PC-9 (cell line): Measurements from ENCODE around the gene PXDN. TPM values are rescaled to one million over a fixed set of nuclear protein-coding genes. Genes with fewer than 3 reads are reported as not detected.

Source experiments
- BruUV-seq: library from RNA; stranded (reverse); fragments of 400-500 nt; replicated peaks from 2 replicates; lab custom pipeline; 2021; lab: Mats Ljungman, UMichigan
- CTCF ChIA-PET: fragments of 300-600 bp; sonication (Branson Sonifier 250); formaldehyde crosslinking; loops from one replicate; lab custom pipeline; 2022; ENCODE audit warnings: antibody characterized with exemption; lab: Charles Lee
- POLR2A ChIA-PET: fragments of 300-600 bp; sonication (Branson Sonifier 250); formaldehyde crosslinking; loops from one replicate; lab custom pipeline; 2022; ENCODE audit warnings: antibody characterized with exemption; ENCODE audit not compliant: unreplicated experiment; lab: Charles Lee
- DNase-seq, 2 experiments: peaks; one replicate each; pipeline versions ENCODE4 v3.0.0 to v3.0.0-alpha.2; 2015 to 2022; ENCODE audit warnings: mixed read lengths in 1 of 2
- H2AFZ ChIP-seq: fragments of 200-600 bp; sonication (generic); 2 replicates; pipeline ENCODE4 v1.8.1; 2017; ENCODE audit warnings: antibody characterized with exemption
- H3F3A ChIP-seq: fragments of 200-600 bp; sonication (generic); 2 replicates; pipeline ENCODE4 v1.8.1; 2017; ENCODE audit warnings: antibody characterized with exemption, mild to moderate bottlenecking, low read depth; ENCODE audit not compliant: insufficient read depth
- H3K27ac ChIP-seq: fragments of 200-600 bp; sonication (generic); 2 replicates; pipeline ENCODE4 v1.6.1; 2016; ENCODE audit warnings: mixed run types
- H3K27me3 ChIP-seq: fragments of 200-600 bp; sonication (generic); 2 replicates; pipeline ENCODE4 v1.6.1; 2016; ENCODE audit warnings: low read depth, mixed run types; ENCODE audit not compliant: insufficient read depth
- H3K36me3 ChIP-seq: fragments of 200-600 bp; sonication (generic); 2 replicates; pipeline ENCODE4 v1.6.1; 2016; ENCODE audit warnings: low read depth, mixed run types
- H3K4me1 ChIP-seq: fragments of 200-600 bp; sonication (generic); replicated peaks from 2 replicates; pipeline ENCODE4 v1.6.1; 2016; ENCODE audit warnings: mixed run types; ENCODE audit not compliant: insufficient read depth
- H3K4me2 ChIP-seq: fragments of 200-600 bp; sonication (generic); 2 replicates; pipeline ENCODE4 v1.6.1; 2017; ENCODE audit warnings: mixed run types
- H3K4me3 ChIP-seq: fragments of 200-600 bp; sonication (generic); 2 replicates; pipeline ENCODE4 v1.6.1; 2016; ENCODE audit warnings: mixed run types
- H3K79me2 ChIP-seq: fragments of 200-600 bp; sonication (generic); 2 replicates; pipeline ENCODE4 v1.6.1; 2017; ENCODE audit warnings: low read depth, mixed run types
- H3K9me2 ChIP-seq: fragments of 200-600 bp; sonication (generic); 2 replicates; pipeline ENCODE4 v1.8.1; 2017; ENCODE audit warnings: mild to moderate bottlenecking; ENCODE audit not compliant: insufficient read depth
- H3K9me3 ChIP-seq: fragments of 200-600 bp; sonication (generic); 2 replicates; pipeline ENCODE4 v1.8.1; 2016; ENCODE audit warnings: low read depth; ENCODE audit not compliant: insufficient read depth
- H4K20me1 ChIP-seq: fragments of 200-600 bp; sonication (generic); 2 replicates; pipeline ENCODE4 v1.8.1; 2017; ENCODE audit not compliant: insufficient read depth
- CTCF ChIP-seq: fragments of 200-600 bp; sonication (generic); conservative IDR thresholded peaks from 2 replicates; pipeline ENCODE4 v1.6.1; 2017; ENCODE audit warnings: mixed run types, antibody characterized with exemption, mild to moderate bottlenecking, moderate library complexity
- EZH2 ChIP-seq: fragments of 200-600 bp; sonication (generic); IDR thresholded peaks from 2 replicates; pipeline ENCODE4 v1.8.0; 2017; ENCODE audit warnings: antibody characterized with exemption, low read depth
- intact Hi-C: fragments of 100-400 bp; cut with micrococcal nuclease; formaldehyde crosslinking; loops from one replicate; pipeline ENCODE4 v1.10.0; 2022; ENCODE audit not compliant: unreplicated experiment
- total RNA-seq: library from RNA; stranded (reverse); gene quantifications from 2 replicates; pipeline ENCODE4 v1.2.3, GENCODE V29; 2021

The PXDN gene
- total RNA-seq, 1 experiment from 2014 or later, result 91.1 TPM

- Histone ChIP-seq H3K36me3 (no peaks in the 10 kb centered on the region), H2AFZ (no peak overlapping the region), H3K27me3 (peaks cover 15% of the 10 kb centered on the region), H3K4me1 (peaks cover 7% of the 10 kb centered on the region; the same call in 1 of the 2 replicates), H3K4me2 (no peak overlapping the region), H3K9me3 (no peaks in the 10 kb centered on the region), H3F3A (no peaks in the 10 kb centered on the region; the same call in 1 of the 2 replicates), H3K9me2 (no peaks in the 10 kb centered on the region), H3K4me3 (no peak overlapping the region), H3K27ac (no peak overlapping the region), H4K20me1 (peaks cover 4% of the 10 kb centered on the region; the same call in 1 of the 2 replicates), H3K79me2 (peaks cover 32% of the 10 kb centered on the region)
- ChIA-PET POLR2A (no interaction called here), CTCF (no interaction called here)
- no TSS peak for BruUV-seq
- TF ChIP-seq CTCF (no peak), EZH2 (no peak)
- intact Hi-C loops, result no loop called here
- DNase-seq, result no peak
Observed at GRCh38 chr2:1698188-1698945, 45.9 kb downstream of the PXDN start.

GRCh38 chr2:1697601-1698000 is 46.7 kb downstream of the PXDN start:
- intact Hi-C loops, result no loop called here
- H3K4me2 ChIP-seq, result no peak overlapping the region
- no peaks in the 10 kb centered on the region for H3K9me2 ChIP-seq
- ChIA-PET CTCF (no interaction called here), POLR2A (no interaction called here)
- no peak overlapping the region for H2AFZ ChIP-seq
- BruUV-seq, result no TSS peak
- peaks cover 32% of the 10 kb centered on the region for H3K79me2 ChIP-seq
- peaks cover 4% of the 10 kb centered on the region; the same call in 1 of the 2 replicates for H4K20me1 ChIP-seq
- H3K4me3 ChIP-seq, result no peak overlapping the region
- no peaks in the 10 kb centered on the region; the same call in 1 of the 2 replicates for H3F3A ChIP-seq
- no peak overlapping the region for H3K27ac ChIP-seq
- H3K36me3 ChIP-seq, result no peaks in the 10 kb centered on the region
- no peak for DNase-seq
- peaks cover 23% of the 10 kb centered on the region for H3K27me3 ChIP-seq
- peaks cover 7% of the 10 kb centered on the region; the same call in 1 of the 2 replicates for H3K4me1 ChIP-seq
- TF ChIP-seq CTCF, result no peak
- TF ChIP-seq EZH2, result no peak
- H3K9me3 ChIP-seq, result no peaks in the 10 kb centered on the region

- Histone ChIP-seq H3K36me3 (no peaks in the 10 kb centered on the region), H4K20me1 (peaks cover 4% of the 10 kb centered on the region; the same call in 1 of the 2 replicates), H3F3A (no peaks in the 10 kb centered on the region; the same call in 1 of the 2 replicates), H3K27ac (no peak overlapping the region), H3K9me2 (no peaks in the 10 kb centered on the region), H3K9me3 (no peaks in the 10 kb centered on the region), H3K4me3 (no peak overlapping the region), H2AFZ (no peak overlapping the region), H3K4me1 (no peaks in the 10 kb centered on the region), H3K27me3 (peaks cover 24% of the 10 kb centered on the region), H3K4me2 (no peak overlapping the region), H3K79me2 (peaks cover 29% of the 10 kb centered on the region)
- CTCF ChIA-PET, result no interaction called here
- no peak for DNase-seq
- POLR2A ChIA-PET, result no interaction called here
- TF ChIP-seq CTCF (no peak), EZH2 (no peak)
- intact Hi-C loops, result no loop called here
- BruUV-seq, result no TSS peak
Observed at GRCh38 chr2:1696472-1696871, 47.8 kb downstream of the PXDN start.
